DOHH2 (cell line): ENCODE results near the gene GAS2L2.

Experiments
- H3F3A ChIP-seq: fragments of 200-600 bp; sonication (generic), shearing (Covaris generic); 2 replicates; pipeline ENCODE4 v1.6.0; 2016; ENCODE audit warnings: antibody characterized with exemption, mild to moderate bottlenecking; ENCODE audit not compliant: control insufficient read depth, insufficient read depth
- H3K27ac ChIP-seq: fragments of 200-600 bp; sonication (generic); 2 replicates; pipeline ENCODE4 v1.5.1; 2014; ENCODE audit warnings: low read depth, mild to moderate bottlenecking, low read length, moderate library complexity
- H3K27me3 ChIP-seq: fragments of 200-600 bp; sonication (generic); 2 replicates; pipeline ENCODE4 v1.6.1; 2014; ENCODE audit warnings: mild to moderate bottlenecking, low read length, mixed read lengths; ENCODE audit not compliant: control insufficient read depth
- H3K36me3 ChIP-seq: fragments of 200-600 bp; sonication (generic); 2 replicates; pipeline ENCODE4 v1.6.1; 2014; ENCODE audit warnings: mild to moderate bottlenecking, low read length, moderate library complexity, mixed read lengths; ENCODE audit not compliant: control insufficient read depth
- H3K4me1 ChIP-seq: fragments of 200-600 bp; sonication (generic); 2 replicates; pipeline ENCODE4 v1.6.1; 2014; ENCODE audit warnings: mild to moderate bottlenecking, low read length, mixed read lengths; ENCODE audit not compliant: control insufficient read depth
- H3K4me2 ChIP-seq: fragments of 200-600 bp; sonication (generic); 2 replicates; pipeline ENCODE4 v1.6.0; 2014; ENCODE audit warnings: mild to moderate bottlenecking, low read length, moderate library complexity
- H3K4me3 ChIP-seq: fragments of 200-600 bp; sonication (generic); 2 replicates; pipeline ENCODE4 v1.5.1; 2014; ENCODE audit warnings: mild to moderate bottlenecking, low read length, mixed read lengths
- H3K79me2 ChIP-seq: fragments of 200-600 bp; sonication (generic); 2 replicates; pipeline ENCODE4 v1.6.1; 2014; ENCODE audit warnings: mild to moderate bottlenecking, low read length, mixed read lengths; ENCODE audit not compliant: control insufficient read depth
- H3K9me2 ChIP-seq: fragments of 200-600 bp; sonication (generic); replicated peaks from 2 replicates; pipeline ENCODE4 v1.6.1; 2014; ENCODE audit warnings: mild to moderate bottlenecking, low read length, mixed read lengths; ENCODE audit not compliant: control insufficient read depth
- H3K9me3 ChIP-seq: fragments of 200-600 bp; sonication (generic); 2 replicates; pipeline ENCODE4 v1.6.1; 2014; ENCODE audit warnings: antibody characterized with exemption, low read length, mixed read lengths; ENCODE audit not compliant: control insufficient read depth, insufficient read depth
- H4K20me1 ChIP-seq: fragments of 200-600 bp; sonication (generic); 2 replicates; pipeline ENCODE4 v1.6.0; 2014; ENCODE audit warnings: low read depth, mild to moderate bottlenecking, antibody characterized with exemption, low read length, moderate library complexity; ENCODE audit not compliant: control insufficient read depth, insufficient read depth
- CTCF ChIP-seq: fragments of 200-600 bp; sonication (generic); IDR thresholded peaks from one replicate; pipeline ENCODE4 v1.5.1; 2014; ENCODE audit warnings: antibody characterized with exemption, mild to moderate bottlenecking, low read depth, low read length; ENCODE audit not compliant: poor library complexity, severe bottlenecking
- EZH2phosphoT487 ChIP-seq: fragments of 200-600 bp; sonication (generic); IDR thresholded peaks from 2 replicates; pipeline ENCODE4 v1.6.1; 2017; ENCODE audit warnings: borderline replicate concordance, mild to moderate bottlenecking, antibody characterized with exemption, low read length, moderate library complexity, mixed read lengths

The GAS2L2 gene

GRCh38 chr17:35714988-35715387 is 38.1 kb downstream of the GAS2L2 start:
- Histone ChIP-seq H3K4me2 (no peak overlapping the region), H3K9me3 (no peaks in the 10 kb centered on the region), H3K4me3 (no peak overlapping the region), H3K27me3 (no peaks in the 10 kb centered on the region), H3K27ac (no peak overlapping the region), H3K79me2 (no peaks in the 10 kb centered on the region), H3K9me2 (no peaks in the 10 kb centered on the region), H3K4me1 (peaks cover 4% of the 10 kb centered on the region; the same call in 1 of the 2 replicates), H3K36me3 (peaks cover 39% of the 10 kb centered on the region), H4K20me1 (no peaks in the 10 kb centered on the region), H3F3A (no peaks in the 10 kb centered on the region)
- TF ChIP-seq CTCF (no peak), EZH2phosphoT487 (no peak)

DNA sequence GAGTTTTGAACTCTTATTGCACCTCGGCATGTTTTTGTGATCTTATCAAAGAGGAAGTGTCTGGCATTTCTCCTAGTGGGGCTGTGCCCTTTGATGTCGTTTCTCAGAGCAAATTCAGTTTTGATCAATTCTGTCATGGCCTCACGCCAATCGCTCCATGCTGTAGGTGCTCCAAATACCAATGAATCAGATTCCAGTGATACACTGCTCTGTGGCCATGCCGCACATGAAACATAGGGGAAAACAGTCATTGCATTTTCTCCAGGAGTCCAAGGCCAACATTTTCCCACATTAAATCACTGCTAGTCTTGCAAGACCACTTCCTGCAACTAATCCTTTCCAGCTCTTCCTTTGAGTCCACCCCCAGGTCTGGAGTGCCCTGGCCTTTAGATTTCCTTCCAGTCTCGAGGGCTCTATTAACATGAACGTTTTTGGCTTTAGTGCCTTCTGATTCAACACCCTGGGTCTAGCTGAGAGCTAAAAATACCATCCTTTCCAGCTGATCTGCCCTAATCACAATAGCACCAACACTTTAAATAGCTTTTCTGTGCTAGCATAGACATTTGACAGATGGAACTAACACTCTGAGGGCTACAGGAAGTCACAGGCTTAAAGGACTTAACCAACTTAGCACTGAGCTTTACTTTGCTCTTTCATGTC is 39.8 kb downstream of the GAS2L2 start:
- Histone ChIP-seq H3K36me3 (peaks cover 47% of the 10 kb centered on the region), H3K4me3 (no peak overlapping the region), H3K79me2 (no peaks in the 10 kb centered on the region), H3F3A (0 out of 2 replicates have a peak, but pooled peaks cover 4% of the 10 kb centered on the region), H3K4me2 (no peak overlapping the region), H3K27ac (no peak overlapping the region), H3K4me1 (peaks cover 19% of the 10 kb centered on the region), H4K20me1 (no peaks in the 10 kb centered on the region), H3K27me3 (no peaks in the 10 kb centered on the region), H3K9me3 (no peaks in the 10 kb centered on the region), H3K9me2 (no peaks in the 10 kb centered on the region)
- TF ChIP-seq CTCF: no peak
- no peak for TF ChIP-seq EZH2phosphoT487

GRCh38 chr17:35710950-35711349 is 42.1 kb downstream of the GAS2L2 start:
- no peak for TF ChIP-seq EZH2phosphoT487
- TF ChIP-seq CTCF: no peak
- H3K4me1 ChIP-seq: peaks cover 27% of the 10 kb centered on the region
- H3K27me3 ChIP-seq: no peaks in the 10 kb centered on the region
- H3K79me2 ChIP-seq: no peaks in the 10 kb centered on the region
- H3K4me2 ChIP-seq: no peak overlapping the region
- H3F3A ChIP-seq: 0 out of 2 replicates have a peak, but pooled peaks cover 4% of the 10 kb centered on the region
- no peaks in the 10 kb centered on the region for H3K9me3 ChIP-seq
- no peak overlapping the region for H3K27ac ChIP-seq
- H3K9me2 ChIP-seq: no peaks in the 10 kb centered on the region
- peaks cover 34% of the 10 kb centered on the region for H3K36me3 ChIP-seq
- H4K20me1 ChIP-seq: no peaks in the 10 kb centered on the region
- no peak overlapping the region for H3K4me3 ChIP-seq
